Hematopoietic multipotent progenitor cell treated with erythropoietin and hydrocortisone succinate and interleukin-3 and kit ligand, for 6 days (in vitro differentiated cells): Measurements from ENCODE around the gene SOX8.
A peak's percentile ranks its signal among the peaks of the same experiment; 100 is the strongest.

ENCODE experiments used
- DNase-seq: peaks from one replicate; pipeline ENCODE4 v3.0.0-alpha.2; 2015

The SOX8 gene

DNA sequence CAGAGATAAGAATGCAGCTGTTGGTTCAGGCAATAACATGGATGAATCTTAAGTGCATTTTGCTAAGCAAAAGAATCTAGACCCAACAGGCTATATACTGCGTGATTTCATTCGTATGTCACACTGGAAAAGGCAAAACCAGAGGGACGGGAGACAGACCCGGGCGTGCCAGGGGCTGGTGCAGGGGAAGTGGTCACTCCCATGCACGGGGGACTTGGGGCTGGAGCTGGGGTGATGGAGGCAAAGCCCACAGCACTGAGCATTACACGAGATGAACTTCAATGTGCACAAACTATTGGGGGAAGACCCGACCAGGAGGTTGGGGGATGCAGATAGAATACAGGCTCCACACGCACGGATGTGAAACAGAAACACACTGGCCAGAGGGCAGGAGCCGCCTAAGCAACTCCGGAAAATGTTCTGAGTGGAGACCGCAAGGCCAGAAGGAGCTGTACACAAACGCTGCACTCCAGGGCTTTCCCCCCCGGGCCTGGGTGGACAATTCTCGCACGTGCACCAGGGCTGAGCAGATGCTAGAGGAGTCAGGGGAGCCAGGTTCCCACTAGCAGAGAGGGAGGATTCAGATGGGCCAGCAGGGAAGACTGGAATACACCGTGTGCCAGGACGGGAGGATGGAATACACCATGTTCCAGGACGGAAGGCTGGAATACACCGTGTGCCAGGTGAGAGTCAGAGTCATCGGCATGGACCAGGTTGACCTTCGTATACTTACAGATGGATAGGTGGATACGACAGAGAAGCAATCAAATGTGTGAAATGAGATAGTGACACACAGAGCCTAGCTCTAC is 22.1 kb upstream of the SOX8 start:
- DNase-seq, result no peak

- DNase-seq, result no peak
These were observed 19.2 kb upstream of the SOX8 start for GRCh38 chr16:962366-962765.

DNA sequence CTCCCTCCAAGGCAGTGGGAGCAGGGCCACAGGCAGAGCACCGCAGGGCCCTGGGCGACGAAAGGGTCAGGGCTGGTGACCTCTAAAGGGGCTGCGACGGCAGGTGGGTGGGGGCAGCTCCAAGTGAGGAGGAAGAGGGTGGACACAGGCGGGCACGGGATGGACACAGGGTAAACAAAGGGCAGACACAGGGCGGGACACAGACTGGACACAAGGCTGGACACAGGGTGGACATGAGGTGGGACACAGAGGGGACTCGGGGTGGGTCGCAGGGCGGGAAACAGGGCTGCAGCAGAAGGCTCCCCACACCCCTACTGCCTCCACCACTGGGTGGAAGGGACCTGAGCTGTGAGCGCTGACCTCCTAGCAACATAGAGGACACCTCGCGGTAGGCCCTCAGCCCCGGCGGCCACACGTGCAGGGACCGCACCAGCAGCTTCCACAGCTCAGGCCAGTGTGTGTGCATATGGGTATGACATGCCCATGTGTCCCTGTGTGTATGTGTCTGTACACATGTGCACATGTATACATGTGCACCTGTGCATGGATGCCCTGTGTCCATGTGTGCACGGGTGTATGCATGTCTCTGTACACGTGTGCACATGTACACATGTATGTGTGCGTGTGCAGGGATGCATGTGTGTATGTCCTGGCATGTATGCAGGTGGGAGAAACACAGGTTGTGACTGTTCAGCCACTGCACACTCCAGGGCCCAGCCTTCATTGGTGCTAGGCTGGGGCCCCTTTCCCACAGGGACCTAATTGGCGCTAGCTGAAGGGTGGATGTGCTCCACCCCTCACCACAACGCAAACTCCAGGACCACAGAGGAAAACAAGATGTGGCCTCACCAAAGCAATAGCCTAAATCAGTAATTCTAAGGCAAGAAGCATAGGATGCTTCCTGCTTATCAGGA is 18.4 kb upstream of the SOX8 start:
- no peak for DNase-seq

DNA sequence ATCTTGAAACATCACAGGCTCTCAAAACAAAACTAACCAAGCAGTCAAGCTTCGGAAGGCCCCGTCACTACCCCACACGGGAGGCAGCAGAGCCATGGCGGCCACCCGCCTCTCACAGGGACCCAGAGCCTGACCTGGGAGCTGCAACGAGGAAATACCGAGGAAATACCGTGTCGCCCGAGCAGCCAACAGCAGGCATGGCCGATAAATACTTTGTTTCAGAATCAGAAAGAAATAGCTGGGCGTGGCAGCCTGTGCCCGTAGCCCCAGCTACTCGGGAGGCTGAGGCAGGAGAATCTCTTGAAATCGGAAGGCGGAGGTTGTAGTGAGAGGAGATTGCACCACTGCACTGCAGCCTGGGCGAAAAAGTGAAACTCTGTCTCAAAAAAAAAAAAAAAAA is 17.7 kb upstream of the SOX8 start:
- DNase-seq, result no peak

- DNase-seq, result no peak
These were observed 17.1 kb upstream of the SOX8 start for GRCh38 chr16:964356-965035.

DNA sequence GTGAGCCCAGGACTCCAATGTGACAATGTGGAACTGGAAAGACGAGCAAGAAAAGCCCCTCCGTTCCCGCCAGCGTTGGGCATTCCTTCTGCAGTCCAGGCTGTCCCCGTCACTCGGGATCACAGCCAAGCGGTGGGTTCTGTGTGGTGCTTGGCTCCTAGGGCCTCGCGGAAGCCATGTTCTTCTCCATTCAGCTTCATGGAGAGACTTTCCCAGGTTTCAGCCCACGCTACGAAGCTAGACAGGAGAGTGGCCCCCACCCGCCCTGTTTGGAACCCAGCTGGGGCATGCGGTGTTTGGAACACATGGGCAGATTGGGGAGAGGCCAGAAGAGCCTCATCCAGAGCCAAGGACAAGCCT is 16.6 kb upstream of the SOX8 start:
- DNase-seq, result no peak

- DNase-seq, result no peak
These were observed 16.1 kb upstream of the SOX8 start for GRCh38 chr16:965487-965886.

GRCh38 chr16:966035-966434 is 15.5 kb upstream of the SOX8 start:
- DNase-seq, result no peak

- DNase-seq, result no peak
These were observed 15.1 kb upstream of the SOX8 start for GRCh38 chr16:966505-966904.

DNA sequence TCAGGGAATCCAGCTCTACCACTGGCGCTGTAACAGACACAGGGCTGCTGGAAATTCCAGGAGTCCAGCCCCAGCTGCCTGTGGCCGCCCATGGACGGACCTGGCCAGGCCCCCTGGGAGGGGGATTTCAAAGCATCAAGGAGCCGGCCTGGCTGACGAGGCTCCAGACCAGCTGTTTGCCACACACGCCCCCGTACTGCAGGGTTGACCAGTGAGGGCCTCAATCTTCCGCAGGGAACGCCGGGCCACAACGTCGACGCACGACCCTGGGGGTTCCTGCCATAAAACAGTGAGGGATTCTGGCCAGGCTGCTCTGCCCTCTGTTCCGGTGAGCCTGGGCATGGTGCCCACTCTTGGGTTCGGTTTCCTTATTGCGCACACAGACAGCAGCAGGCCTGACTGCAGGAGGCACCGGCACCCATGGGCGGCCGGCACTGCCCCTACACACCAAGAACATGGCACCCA is 14.5 kb upstream of the SOX8 start:
- DNase-seq, result no peak

GRCh38 chr16:967546-968295 is 13.8 kb upstream of the SOX8 start:
- no peak for DNase-seq

DNA sequence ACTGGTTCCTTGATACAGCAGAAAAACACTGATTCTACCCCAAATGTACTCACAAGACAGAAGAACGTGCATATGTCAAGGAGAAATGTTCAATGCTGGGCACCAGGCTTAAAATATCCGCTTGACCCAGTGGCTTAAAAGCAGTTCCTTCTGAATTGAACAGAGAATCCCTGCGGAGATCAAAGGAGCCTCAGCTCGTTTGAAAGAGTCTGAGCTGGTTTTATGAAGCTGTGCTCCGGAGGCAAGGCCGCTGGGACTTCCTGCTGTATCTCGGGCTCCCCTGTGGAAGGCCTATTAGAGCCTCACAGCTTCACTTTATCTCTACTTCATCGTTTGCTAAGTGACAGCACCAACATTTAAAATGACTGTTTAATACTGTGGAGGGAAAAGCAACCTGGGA is 12.9 kb upstream of the SOX8 start:
- DNase-seq, result no peak

GRCh38 chr16:969508-970385 is 11.8 kb upstream of the SOX8 start:
- DNase-seq, result peak; percentile 29

DNA sequence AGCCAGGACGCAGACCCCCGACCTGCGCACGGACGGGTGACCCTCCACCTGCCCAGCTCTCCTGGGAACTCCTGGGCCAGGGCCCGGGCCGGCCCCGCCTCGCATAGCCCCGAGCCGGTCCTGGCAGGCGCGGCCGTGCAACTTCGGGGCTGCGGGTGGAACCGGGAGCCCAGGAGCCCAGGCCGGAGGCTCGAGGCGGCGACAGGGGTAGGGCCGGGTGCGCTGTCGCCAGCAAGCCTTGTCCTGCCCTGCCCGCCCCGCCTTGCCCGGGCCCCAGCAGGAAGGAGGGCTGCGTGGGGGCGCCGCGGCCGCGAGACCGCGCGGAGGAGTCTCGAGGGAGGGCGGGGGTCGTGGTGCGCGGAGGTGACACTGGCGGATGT is 11.2 kb upstream of the SOX8 start:
- peak; percentile 47 for DNase-seq

DNA sequence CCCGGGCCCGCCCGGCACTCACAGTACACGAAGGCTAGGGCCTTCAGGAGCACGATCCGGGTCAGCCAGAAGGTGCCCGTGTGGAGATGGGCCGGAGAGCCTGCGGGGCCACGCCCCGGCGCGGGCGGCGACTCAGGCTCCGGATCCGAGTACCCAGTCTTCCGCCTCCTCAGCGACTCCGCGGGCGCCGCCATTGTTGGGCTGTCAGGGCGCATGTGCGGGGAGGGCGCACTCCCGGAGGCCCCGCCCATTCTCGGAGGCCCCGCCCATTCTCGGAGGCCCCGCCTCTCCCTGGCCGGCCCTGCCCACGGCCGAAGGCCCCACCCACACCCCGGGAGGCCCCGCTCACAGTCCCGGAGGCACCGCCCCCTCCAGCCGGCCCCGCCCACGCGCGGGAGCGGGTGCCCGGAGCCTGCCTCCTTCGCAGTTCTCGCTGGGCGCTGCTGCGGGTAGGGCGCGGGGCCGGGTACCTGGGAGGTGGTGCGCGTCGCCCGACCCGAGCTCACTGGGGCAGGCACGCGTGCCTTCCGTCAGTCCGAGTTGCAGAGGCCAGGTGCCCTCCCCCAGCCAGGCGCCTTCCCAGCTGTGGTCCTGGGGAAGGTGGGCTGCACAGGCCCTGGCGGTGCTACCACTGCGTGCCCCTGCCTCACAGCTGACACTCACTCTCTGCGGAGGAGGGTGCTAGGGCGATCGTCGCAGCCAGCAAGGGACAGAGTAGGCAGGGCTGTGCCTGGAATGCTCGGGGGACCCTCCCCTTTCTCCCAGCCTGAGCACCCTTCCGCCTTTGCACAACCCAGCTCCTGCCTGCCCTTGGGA is 10.6 kb upstream of the SOX8 start, which contains the start of gene LMF1:
Gene LMF1, minus strand, starts transcription at position 219 of the 816 bp plus-strand sequence. Its CDS starts 4 bp downstream, at position 215.
- peak; percentile 93 for DNase-seq

GRCh38 chr16:971582-971905 is 10.0 kb upstream of the SOX8 start:
- DNase-seq, result no peak

DNA sequence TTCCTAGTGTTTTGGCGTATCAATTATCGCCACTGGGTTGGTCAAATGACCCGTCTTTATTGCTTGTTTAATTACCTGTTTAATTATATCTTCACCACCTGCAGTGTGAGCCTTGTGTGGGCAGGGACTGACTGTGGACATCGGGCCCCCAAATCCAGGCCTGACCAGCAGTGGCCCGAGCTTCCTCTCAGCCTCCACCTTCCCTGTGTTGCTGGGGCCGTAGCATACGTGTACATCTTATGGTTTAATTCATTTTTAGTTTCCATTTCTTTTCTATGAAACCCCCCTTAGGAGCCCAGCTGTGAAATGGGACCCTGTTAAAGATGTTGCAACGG is 9.6 kb upstream of the SOX8 start:
- DNase-seq, result no peak

DNA sequence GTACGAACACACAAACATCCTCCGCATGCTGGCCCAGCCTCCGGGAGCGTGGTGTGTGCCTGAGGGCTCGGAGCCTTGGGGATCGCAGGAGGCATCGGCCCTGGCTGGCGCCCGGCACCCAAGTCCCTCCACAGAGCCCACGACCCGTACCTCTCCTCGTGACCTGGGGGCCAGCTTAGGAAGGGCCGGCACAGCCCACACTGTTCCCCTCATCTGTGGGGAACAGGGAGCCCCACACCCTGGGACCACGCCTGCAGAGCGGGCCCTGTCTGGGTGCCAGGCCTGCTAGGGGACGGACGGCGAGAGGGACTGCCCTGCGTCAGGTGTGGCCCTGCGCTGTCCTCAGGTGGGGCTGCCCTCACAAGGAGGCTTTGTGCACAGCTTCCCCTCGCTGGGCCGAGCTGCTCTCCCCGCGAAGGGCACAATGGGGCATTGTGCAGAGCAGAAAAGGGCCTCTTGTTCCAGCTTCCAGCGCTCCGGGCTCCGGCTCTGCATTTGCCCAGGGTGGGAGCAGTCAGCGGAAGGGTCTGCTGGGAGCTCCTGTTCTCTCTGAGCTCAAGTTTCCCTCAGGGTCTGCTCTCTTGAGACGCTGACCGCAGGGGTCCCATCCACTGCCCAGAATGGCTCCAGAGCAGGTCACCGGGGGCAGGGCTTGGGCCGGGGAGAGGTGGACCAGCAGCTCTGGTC is 9.1 kb upstream of the SOX8 start:
- DNase-seq, result no peak

- no peak for DNase-seq
These were observed 8.2 kb upstream of the SOX8 start for GRCh38 chr16:973366-973765.

DNA sequence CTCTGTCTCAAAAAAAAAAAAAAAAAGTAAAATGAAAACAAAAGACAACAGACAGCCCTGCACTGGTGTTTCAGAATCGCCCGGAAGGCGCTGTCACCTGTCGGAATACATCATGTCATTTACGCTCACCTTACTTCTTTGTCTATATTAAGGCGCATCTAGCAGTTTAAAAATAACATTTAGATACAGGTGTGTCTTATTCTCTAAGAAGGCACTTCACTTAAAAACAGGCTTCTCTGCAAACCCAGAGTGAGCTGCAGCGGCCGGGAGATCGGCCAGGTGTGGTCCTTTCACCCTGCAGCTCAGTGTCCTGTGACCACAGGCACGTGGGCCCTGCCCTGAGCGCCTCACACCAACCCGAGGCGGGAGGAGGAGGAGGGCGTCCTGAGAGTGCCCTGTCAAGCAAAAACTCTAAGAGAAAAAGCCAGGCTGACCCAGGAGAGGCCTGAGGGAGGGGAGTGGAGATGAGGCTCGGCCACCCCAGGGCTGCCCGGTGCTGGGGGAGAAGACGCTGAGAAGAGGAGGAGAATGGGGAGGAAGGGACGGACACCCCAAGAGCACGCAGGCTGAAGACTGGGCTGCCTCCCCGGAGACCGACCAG is 7.5 kb upstream of the SOX8 start:
- no peak for DNase-seq
